Measurements from ENCODE around the gene GTF2IRD2. TPM values are rescaled to one million over a fixed set of nuclear protein-coding genes. Genes with fewer than 3 reads are reported as not detected.
A peak's percentile ranks its signal among the peaks of the same experiment; 100 is the strongest.
"Not testable (repeated sequence)": the region's sequence is repeated elsewhere in the genome, so short reads cannot be mapped to it uniquely, and the experiment has no call there.

Gene GTF2IRD2
- total RNA-seq, 1 donor from 2014 or later: 38.2 TPM

GRCh38 chr7:74829959-74830358 is 21.4 kb downstream of the GTF2IRD2 start:
- H3K4me3 Mint-ChIP-seq; ATAC-seq (ENCODE audit: low read depth); CTCF ChIA-PET; H3K9me3 Mint-ChIP-seq; H3K36me3 Mint-ChIP-seq (ENCODE audit: low read depth); H3K4me1 Mint-ChIP-seq; H3K27ac Mint-ChIP-seq; DNase-seq; intact Hi-C loops (cut with micrococcal nuclease); H3K27me3 Mint-ChIP-seq; POLR2A ChIA-PET: not testable (repeated sequence)

DNA sequence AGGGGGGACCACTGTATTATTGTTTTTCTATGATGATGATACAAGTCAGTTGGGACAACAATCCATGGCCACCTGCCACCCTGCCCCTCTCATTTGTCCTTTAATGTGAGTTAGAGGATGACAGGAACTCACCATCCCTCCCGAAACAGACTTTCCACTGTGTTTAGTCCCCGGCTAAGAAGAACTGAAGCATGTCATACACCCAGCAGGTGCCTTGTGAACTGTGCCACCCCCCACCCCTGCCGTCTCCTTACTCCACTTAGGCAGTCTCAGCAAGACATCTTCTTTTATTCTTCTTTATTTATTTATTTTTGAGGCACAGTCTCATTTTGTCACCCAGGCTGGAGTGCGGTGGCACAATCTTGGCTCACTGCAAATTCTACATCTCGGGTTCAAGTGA is 30.1 kb downstream of the GTF2IRD2 start:
- intact Hi-C loops (cut with micrococcal nuclease); H3K9me3 Mint-ChIP-seq; H3K4me3 Mint-ChIP-seq; H3K4me1 Mint-ChIP-seq; H3K36me3 Mint-ChIP-seq (ENCODE audit: low read depth); CTCF ChIA-PET; DNase-seq; H3K27ac Mint-ChIP-seq; POLR2A ChIA-PET; H3K27me3 Mint-ChIP-seq: not testable (repeated sequence)
- peak; percentile 43 for ATAC-seq (ENCODE audit: low read depth)

GRCh38 chr7:74820146-74820805 is 31.1 kb downstream of the GTF2IRD2 start:
- H3K4me1 Mint-ChIP-seq; POLR2A ChIA-PET; DNase-seq; H3K4me3 Mint-ChIP-seq; H3K36me3 Mint-ChIP-seq (ENCODE audit: low read depth); H3K27ac Mint-ChIP-seq; intact Hi-C loops (cut with micrococcal nuclease); H3K9me3 Mint-ChIP-seq; H3K27me3 Mint-ChIP-seq; CTCF ChIA-PET: not testable (repeated sequence)
- ATAC-seq (ENCODE audit: low read depth): peak; percentile 67

GRCh38 chr7:74815882-74816281 is 35.5 kb downstream of the GTF2IRD2 start:
- H3K36me3 Mint-ChIP-seq (ENCODE audit: low read depth); POLR2A ChIA-PET; DNase-seq; H3K9me3 Mint-ChIP-seq; H3K4me1 Mint-ChIP-seq; CTCF ChIA-PET; H3K27ac Mint-ChIP-seq; intact Hi-C loops (cut with micrococcal nuclease); H3K4me3 Mint-ChIP-seq; H3K27me3 Mint-ChIP-seq: not testable (repeated sequence)
- peak; percentile 45 for ATAC-seq (ENCODE audit: low read depth)

GRCh38 chr7:74798644-74799043 is 52.8 kb downstream of the GTF2IRD2 start:
- H3K4me3 Mint-ChIP-seq; H3K9me3 Mint-ChIP-seq; H3K36me3 Mint-ChIP-seq (ENCODE audit: low read depth); DNase-seq; POLR2A ChIA-PET; H3K27ac Mint-ChIP-seq; intact Hi-C loops (cut with micrococcal nuclease); H3K27me3 Mint-ChIP-seq; CTCF ChIA-PET; H3K4me1 Mint-ChIP-seq; ATAC-seq (ENCODE audit: low read depth): not testable (repeated sequence)

DNA sequence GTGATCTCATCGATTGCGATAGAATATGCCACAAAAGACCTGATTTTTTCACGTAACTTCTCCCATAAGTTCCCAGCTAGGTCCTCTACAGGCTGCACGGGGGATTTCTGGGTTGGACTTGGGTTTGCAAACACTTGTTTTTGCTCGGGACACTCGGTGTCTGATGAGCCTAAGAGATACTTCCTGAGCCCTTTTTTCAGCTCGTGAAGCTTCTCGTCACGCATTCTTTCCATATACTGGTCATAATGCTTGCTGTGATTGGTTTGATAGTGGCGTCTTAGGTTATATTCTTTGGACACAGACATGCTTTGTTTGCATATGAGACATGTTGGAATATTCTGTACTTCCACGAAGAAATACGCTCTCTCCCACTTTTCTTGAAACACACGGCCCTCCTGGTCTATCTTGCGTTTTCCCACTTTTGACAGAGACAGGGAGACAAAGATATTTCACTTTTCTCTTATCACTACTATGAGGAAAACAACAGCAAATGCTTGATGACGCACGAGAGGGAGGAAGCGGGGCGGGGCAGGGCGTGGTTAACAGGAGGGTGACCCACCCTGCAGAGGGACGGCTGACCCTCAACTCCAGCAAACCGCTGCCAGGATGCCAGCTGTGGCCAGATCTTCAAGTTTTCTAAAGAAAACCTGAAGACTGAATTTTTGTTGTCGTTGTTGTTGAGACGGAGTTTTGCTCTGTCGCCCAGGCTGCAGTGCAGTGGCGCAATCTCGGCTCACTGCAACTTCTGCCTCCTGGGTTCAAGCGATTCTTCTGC is 53.4 kb downstream of the GTF2IRD2 start:
- ATAC-seq (ENCODE audit: low read depth); H3K4me1 Mint-ChIP-seq; H3K4me3 Mint-ChIP-seq: not testable (repeated sequence)

GRCh38 chr7:74789200-74789736 is 62.1 kb downstream of the GTF2IRD2 start:
- ATAC-seq (ENCODE audit: low read depth); H3K4me3 Mint-ChIP-seq; POLR2A ChIA-PET; CTCF ChIA-PET; H3K36me3 Mint-ChIP-seq (ENCODE audit: low read depth); intact Hi-C loops (cut with micrococcal nuclease); H3K9me3 Mint-ChIP-seq; H3K27me3 Mint-ChIP-seq; H3K4me1 Mint-ChIP-seq; H3K27ac Mint-ChIP-seq; DNase-seq: not testable (repeated sequence)

More for the DNA sequence above, 53.4 kb downstream of the GTF2IRD2 start:
- H3K9me3 Mint-ChIP-seq; intact Hi-C loops (cut with micrococcal nuclease); CTCF ChIA-PET; DNase-seq; H3K27ac Mint-ChIP-seq; POLR2A ChIA-PET; H3K36me3 Mint-ChIP-seq (ENCODE audit: low read depth); H3K27me3 Mint-ChIP-seq: not testable (repeated sequence)

DNA sequence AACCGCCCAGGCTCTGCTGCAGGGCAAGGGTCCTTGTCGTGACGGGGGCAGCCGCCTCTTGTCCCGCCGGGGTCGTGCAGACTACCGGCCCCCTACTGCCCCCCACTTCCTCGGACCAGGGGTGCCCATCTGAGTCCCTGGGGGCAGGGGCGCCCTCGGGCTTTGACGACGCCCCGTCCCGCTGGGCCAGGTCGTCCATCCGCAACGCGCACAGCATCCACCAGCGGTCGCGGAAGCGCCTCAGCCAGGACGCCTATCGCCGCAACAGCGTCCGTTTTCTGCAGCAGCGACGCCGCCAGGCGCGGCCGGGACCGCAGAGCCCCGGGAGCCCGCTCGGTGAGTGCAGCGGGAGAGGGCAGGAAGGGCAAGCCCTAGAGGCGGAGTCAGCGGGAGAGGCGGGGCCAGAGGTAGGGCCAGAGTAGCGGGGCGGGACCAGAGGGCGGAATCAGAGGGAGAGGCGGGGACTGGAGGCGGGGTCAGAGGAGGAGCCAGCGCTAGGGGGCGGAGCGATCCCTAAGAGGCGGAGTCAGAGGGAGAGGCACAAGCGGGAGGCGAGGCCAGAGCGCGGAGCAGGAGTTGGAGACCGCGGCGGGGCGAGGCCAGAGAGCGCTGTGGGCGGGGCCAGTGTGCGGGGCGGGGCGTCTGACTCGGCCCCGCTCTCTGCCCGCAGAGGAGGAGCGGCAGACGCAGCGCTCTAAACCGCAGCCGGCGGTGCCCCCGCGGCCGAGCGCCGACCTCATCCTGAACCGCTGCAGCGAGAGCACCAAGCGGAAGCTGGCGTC is 62.8 kb downstream of the GTF2IRD2 start:
- peak overlapping the region; percentile 52 for H3K4me3 Mint-ChIP-seq
- intact Hi-C loops (cut with micrococcal nuclease); H3K9me3 Mint-ChIP-seq; H3K36me3 Mint-ChIP-seq (ENCODE audit: low read depth); H3K4me1 Mint-ChIP-seq; POLR2A ChIA-PET; CTCF ChIA-PET; H3K27ac Mint-ChIP-seq; H3K27me3 Mint-ChIP-seq: not testable (repeated sequence)
- ATAC-seq (ENCODE audit: low read depth) (peak; percentile 93), DNase-seq (peak; percentile 99)

DNA sequence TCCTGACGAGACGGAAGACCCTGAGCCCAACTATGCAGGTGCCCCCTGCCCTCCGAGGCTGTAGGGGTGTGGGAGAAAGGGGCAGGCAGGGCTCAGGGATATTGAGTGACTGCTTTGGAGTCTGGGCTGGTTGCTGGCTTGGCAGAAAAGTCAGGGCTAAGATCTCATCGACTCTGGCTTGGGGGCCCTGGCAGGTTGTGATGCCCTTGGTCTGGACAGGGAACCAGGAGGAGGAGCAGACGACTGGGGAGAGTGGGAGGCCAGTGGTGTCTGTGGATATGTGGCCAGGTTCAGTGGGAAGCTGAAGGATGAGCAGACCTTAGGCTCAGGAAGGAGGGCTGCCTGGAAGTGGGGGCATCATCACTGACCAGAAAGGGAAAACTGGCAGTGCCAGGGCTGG is 67.8 kb downstream of the GTF2IRD2 start:
- H3K4me3 Mint-ChIP-seq; H3K27me3 Mint-ChIP-seq; DNase-seq; H3K36me3 Mint-ChIP-seq (ENCODE audit: low read depth); intact Hi-C loops (cut with micrococcal nuclease); CTCF ChIA-PET; H3K4me1 Mint-ChIP-seq; ATAC-seq (ENCODE audit: low read depth); H3K27ac Mint-ChIP-seq; POLR2A ChIA-PET; H3K9me3 Mint-ChIP-seq: not testable (repeated sequence)

DNA sequence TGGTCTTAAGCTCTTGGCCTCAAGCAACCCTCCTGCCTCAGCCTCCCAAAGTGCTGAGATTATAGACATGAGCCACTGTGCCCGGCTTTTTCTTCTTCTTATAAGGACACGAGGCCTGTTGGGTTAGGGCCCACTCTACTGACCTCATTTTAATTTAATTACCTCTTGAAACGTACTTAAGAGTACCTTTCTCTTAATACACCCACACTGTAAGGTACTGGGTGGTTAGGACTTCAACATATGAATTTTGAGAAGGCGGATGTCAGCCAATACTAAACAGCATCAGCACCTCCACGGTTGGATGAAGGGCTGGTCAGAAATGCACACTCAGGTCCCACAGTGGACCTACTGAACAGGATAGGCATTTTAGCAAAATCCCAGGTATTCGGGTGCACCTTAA is 69.7 kb downstream of the GTF2IRD2 start:
- H3K36me3 Mint-ChIP-seq (ENCODE audit: low read depth): not testable (repeated sequence)

DNA sequence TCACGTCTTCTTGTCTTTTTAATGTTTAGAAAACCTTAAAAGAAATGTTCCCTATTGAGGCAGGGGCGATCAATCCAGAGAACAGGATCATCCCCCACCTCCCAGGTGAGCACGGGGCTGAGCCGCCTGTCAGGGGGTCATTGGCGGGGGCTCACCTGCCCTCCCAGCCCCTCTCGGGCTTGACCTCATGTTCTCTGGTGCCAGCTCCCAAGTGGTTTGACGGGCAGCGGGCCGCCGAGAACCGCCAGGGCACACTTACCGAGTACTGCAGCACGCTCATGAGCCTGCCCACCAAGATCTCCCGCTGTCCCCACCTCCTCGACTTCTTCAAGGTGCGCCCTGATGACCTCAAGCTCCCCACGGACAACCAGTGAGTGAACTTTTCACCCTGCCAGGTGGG is 72.4 kb downstream of the GTF2IRD2 start:
- CTCF ChIA-PET; H3K27me3 Mint-ChIP-seq; H3K4me1 Mint-ChIP-seq; H3K36me3 Mint-ChIP-seq (ENCODE audit: low read depth); H3K9me3 Mint-ChIP-seq; ATAC-seq (ENCODE audit: low read depth); intact Hi-C loops (cut with micrococcal nuclease); H3K4me3 Mint-ChIP-seq; H3K27ac Mint-ChIP-seq; DNase-seq; POLR2A ChIA-PET: not testable (repeated sequence)

More for the DNA sequence above, 69.7 kb downstream of the GTF2IRD2 start:
- H3K4me1 Mint-ChIP-seq; H3K27me3 Mint-ChIP-seq; H3K27ac Mint-ChIP-seq; H3K9me3 Mint-ChIP-seq; POLR2A ChIA-PET; intact Hi-C loops (cut with micrococcal nuclease); DNase-seq; ATAC-seq (ENCODE audit: low read depth); H3K4me3 Mint-ChIP-seq; CTCF ChIA-PET: not testable (repeated sequence)

DNA sequence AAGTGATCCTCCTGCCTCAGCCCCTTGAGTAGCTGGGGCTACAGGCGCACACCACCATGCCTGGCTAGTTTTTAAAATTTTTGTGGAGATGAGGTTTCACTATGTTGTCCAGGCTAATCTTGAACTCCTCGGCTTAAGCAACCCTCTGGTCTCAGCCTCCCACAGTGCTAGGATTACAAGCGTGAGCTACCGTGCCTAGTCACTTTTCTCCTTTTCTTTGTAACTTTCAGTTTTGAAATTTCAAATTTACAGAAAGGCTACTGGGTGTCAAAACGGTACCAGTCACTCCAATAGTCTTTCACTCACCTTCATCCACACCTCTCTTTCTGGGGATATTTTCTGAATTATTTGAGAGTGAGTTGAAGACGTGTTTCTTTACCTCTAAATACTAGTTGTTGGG is 76.3 kb downstream of the GTF2IRD2 start:
- H3K27me3 Mint-ChIP-seq; CTCF ChIA-PET; H3K27ac Mint-ChIP-seq; H3K9me3 Mint-ChIP-seq; H3K4me1 Mint-ChIP-seq; H3K36me3 Mint-ChIP-seq (ENCODE audit: low read depth); POLR2A ChIA-PET; DNase-seq; H3K4me3 Mint-ChIP-seq; intact Hi-C loops (cut with micrococcal nuclease): not testable (repeated sequence)
- peak; percentile 6 for ATAC-seq (ENCODE audit: low read depth)
